Parathyroid adenoma (tissue), 2 donors: ENCODE data around the gene KRT222.
A peak's percentile ranks its signal among the peaks of the same experiment; 100 is the strongest.

Experiments used
- H2AFZ ChIP-seq: fragments of 300-600 bp; sonication (generic); one replicate; pipeline ENCODE4 v1.7.0; 2017; ENCODE audit warnings: antibody characterized with exemption, mild to moderate bottlenecking
- H3K27ac ChIP-seq: fragments of 300-600 bp; sonication (generic); one replicate; pipeline ENCODE4 v1.7.0; 2017
- H3K27me3 ChIP-seq: fragments of 300-600 bp; sonication (generic); one replicate; pipeline ENCODE4 v1.7.0; 2017; ENCODE audit warnings: low read length; ENCODE audit not compliant: control insufficient read depth, insufficient read depth
- H3K36me3 ChIP-seq: fragments of 300-600 bp; sonication (generic); one replicate; pipeline ENCODE4 v1.7.0; 2017; ENCODE audit warnings: low read length; ENCODE audit not compliant: control insufficient read depth, insufficient read depth
- H3K4me1 ChIP-seq: fragments of 300-600 bp; sonication (generic); one replicate; pipeline ENCODE4 v1.7.0; 2017; ENCODE audit warnings: control low read depth
- H3K4me2 ChIP-seq: fragments of 300-600 bp; sonication (generic); one replicate; pipeline ENCODE4 v1.7.0; 2017; ENCODE audit warnings: low read length
- H3K4me3 ChIP-seq: fragments of 300-600 bp; sonication (generic); one replicate; pipeline ENCODE4 v1.7.0; 2017; ENCODE audit warnings: low read depth, low read length
- H3K79me2 ChIP-seq: fragments of 300-600 bp; sonication (generic); one replicate; pipeline ENCODE4 v1.7.0; 2017; ENCODE audit warnings: control low read depth
- H3K9ac ChIP-seq: fragments of 300-600 bp; sonication (generic); one replicate; pipeline ENCODE4 v1.7.0; 2017; ENCODE audit warnings: mild to moderate bottlenecking
- H3K9me3 ChIP-seq: fragments of 300-600 bp; sonication (generic); one replicate; pipeline ENCODE4 v1.7.0; 2017; ENCODE audit warnings: low read length; ENCODE audit not compliant: control insufficient read depth
- CTCF ChIP-seq: fragments of 300-600 bp; sonication (generic); IDR thresholded peaks from one replicate; pipeline ENCODE4 v1.7.0; 2017; ENCODE audit warnings: antibody characterized with exemption, mild to moderate bottlenecking
- donor health status: primary hyperparathyroidism.

Gene KRT222

GRCh38 chr17:40651939-40652338 lies 13.0 kb downstream of the KRT222 start:
- TF ChIP-seq CTCF = no peak
- Histone ChIP-seq H3K27me3 (no peaks in the 10 kb centered on the region), H3K9me3 (no peaks in the 10 kb centered on the region), H3K4me2 (no peak overlapping the region), H3K27ac (no peak overlapping the region), H3K4me3 (no peak overlapping the region), H3K36me3 (no peaks in the 10 kb centered on the region), H3K9ac (no peak overlapping the region), H3K79me2 (peaks cover 8% of the 10 kb centered on the region), H3K4me1 (peaks cover 4% of the 10 kb centered on the region), H2AFZ (no peak overlapping the region)

GRCh38 chr17:40648384-40648968 lies 16.5 kb downstream of the KRT222 start:
- no peaks in the 10 kb centered on the region for H3K36me3 ChIP-seq
- H3K9ac ChIP-seq = peak overlapping the region; percentile 84
- peak overlapping the region; percentile 96 for H3K27ac ChIP-seq
- H3K79me2 ChIP-seq = peaks cover 28% of the 10 kb centered on the region
- H3K4me2 ChIP-seq = peak overlapping the region; percentile 97
- H3K4me3 ChIP-seq = peak overlapping the region; percentile 93
- H3K4me1 ChIP-seq = peaks cover 12% of the 10 kb centered on the region
- TF ChIP-seq CTCF = no peak
- peak overlapping the region; percentile 100 for H2AFZ ChIP-seq
- H3K27me3 ChIP-seq = no peaks in the 10 kb centered on the region
- H3K9me3 ChIP-seq = no peaks in the 10 kb centered on the region

GRCh38 chr17:40647624-40648383 lies 17.2 kb downstream of the KRT222 start, which contains the start of gene SMARCE1:
TSS of gene SMARCE1 (minus strand) at chr17:40647818. CDS start at chr17:40645802, 2,016 bp downstream.
- peak within 1 kb of the TSS; percentile 97 for H3K4me2 ChIP-seq
- no peaks in the 10 kb centered on the region for H3K9me3 ChIP-seq
- H3K4me3 ChIP-seq = peak within 1 kb of the TSS; percentile 93
- H3K4me1 ChIP-seq = peaks cover 12% of the 10 kb centered on the region
- H2AFZ ChIP-seq = peak within 1 kb of the TSS; percentile 100
- H3K27me3 ChIP-seq = no peaks in the 10 kb centered on the region
- peak within 1 kb of the TSS; percentile 84 for H3K9ac ChIP-seq
- peaks cover 33% of the 10 kb centered on the region for H3K79me2 ChIP-seq
- no peaks in the 10 kb centered on the region for H3K36me3 ChIP-seq
- no peak for TF ChIP-seq CTCF
- H3K27ac ChIP-seq = peak within 1 kb of the TSS; percentile 96

GRCh38 chr17:40646791-40647623 lies 18.0 kb downstream of the KRT222 start:
- H3K79me2 ChIP-seq = peaks cover 33% of the 10 kb centered on the region
- no peak for TF ChIP-seq CTCF
- H3K9me3 ChIP-seq = no peaks in the 10 kb centered on the region
- peak overlapping the region; percentile 84 for H3K9ac ChIP-seq
- H3K36me3 ChIP-seq = no peaks in the 10 kb centered on the region
- H3K4me3 ChIP-seq = peak overlapping the region; percentile 93
- H3K4me1 ChIP-seq = peaks cover 12% of the 10 kb centered on the region
- peak overlapping the region; percentile 97 for H3K4me2 ChIP-seq
- peak overlapping the region; percentile 96 for H3K27ac ChIP-seq
- H3K27me3 ChIP-seq = no peaks in the 10 kb centered on the region
- peak overlapping the region; percentile 100 for H2AFZ ChIP-seq
